HCT116 (cell line): ENCODE measurements around the gene CELF2. TPM values are rescaled to one million over a fixed set of nuclear protein-coding genes. Genes with fewer than 3 reads are reported as not detected.

ENCODE experiments used
- ATAC-seq: fragments of 200-7000 bp; cut with Tn5 transposase; 2 replicates; pipeline ENCODE4 v1.9.1; 2020; ENCODE audit warnings: mild to moderate bottlenecking, moderate library complexity
- BruUV-seq: library from RNA; stranded (reverse); fragments of 400-500 nt; replicated peaks from 2 replicates; lab custom pipeline; 2021; lab: Mats Ljungman, UMichigan
- CTCF ChIA-PET: fragments of 300-600 bp; sonication (Branson Sonifier 250); formaldehyde crosslinking; loops from one replicate; lab custom pipeline; 2021; ENCODE audit warnings: antibody characterized with exemption; lab: Charles Lee
- POLR2A ChIA-PET: fragments of 300-600, 350-600 bp; sonication (Branson Sonifier 250); formaldehyde crosslinking; loops from one replicate; lab custom pipeline; 2021; ENCODE audit warnings: antibody characterized with exemption; lab: Charles Lee
- RAD21 ChIA-PET, 2 experiments: fragments of 300-600 bp; sonication (Branson Sonifier 250); formaldehyde crosslinking; loops; one replicate each; lab custom pipeline; 2023; ENCODE audit warnings: low total read pairs in 2 of 2; ENCODE audit not compliant: uncharacterized antibody in 2 of 2, unreplicated experiment in 2 of 2, low non-redundant PET in 1 of 2; lab: Charles Lee
- DNase-seq: peaks from one replicate; pipeline ENCODE4 v3.0.0-alpha.2; 2010; ENCODE audit warnings: low read depth, low spot score
- H2AFZ ChIP-seq: fragments of 200-600 bp; shearing (Covaris generic), sonication (generic); 2 replicates; pipeline ENCODE4 v1.6.1; 2017; ENCODE audit warnings: low read depth, mixed run types, mixed read lengths, antibody characterized with exemption, low read length; ENCODE audit not compliant: poor library complexity, severe bottlenecking
- H3K27ac ChIP-seq: 2 replicates; pipeline ENCODE4 v1.5.1; 2012; ENCODE audit warnings: low read depth, low read length
- H3K27me3 ChIP-seq: fragments of 200-600 bp; sonication (generic); 2 replicates; pipeline ENCODE4 v1.6.1; 2016; ENCODE audit warnings: mixed run types, low read length, mixed read lengths; ENCODE audit not compliant: insufficient read depth
- H3K36me3 ChIP-seq, 2 experiments: fragments of 200-500 bp in 1 of 2; fragments of 200-600 bp in 1 of 2; sonication (Bioruptor generic) in 1 of 2; sonication (generic) in 1 of 2; 2 replicates each; pipeline versions ENCODE4 v1.5.1 to v1.6.1; 2014 to 2016; ENCODE audit warnings: low read length in 2 of 2, inconsistent platforms in 1 of 2, mixed read lengths in 1 of 2, mixed run types in 1 of 2; ENCODE audit not compliant: insufficient read depth in 2 of 2, control insufficient read depth in 1 of 2
- H3K4me1 ChIP-seq, 2 experiments: fragments of 200-600 bp in 1 of 2; sonication (generic) in 1 of 2; 2 replicates each; pipeline versions ENCODE4 v1.5.1 to v1.6.1; 2012 to 2017; ENCODE audit warnings: low read length in 2 of 2, inconsistent platforms in 1 of 2, mild to moderate bottlenecking in 1 of 2, mixed read lengths in 1 of 2, mixed run types in 1 of 2, moderate library complexity in 1 of 2; ENCODE audit not compliant: insufficient read depth in 2 of 2, control insufficient read depth in 1 of 2
- H3K4me2 ChIP-seq: fragments of 200-600 bp; sonication (generic); 2 replicates; pipeline ENCODE4 v1.6.1; 2017; ENCODE audit warnings: mixed run types, low read length, mixed read lengths
- H3K4me3 ChIP-seq, 2 experiments: fragments of 200-600 bp in 1 of 2; sonication (generic) in 1 of 2; replicated peaks in 1 of 2; 2 replicates each; pipeline ENCODE4 v1.5.1; 2011 to 2016; ENCODE audit warnings: low read length in 2 of 2, control low read depth in 1 of 2, low read depth in 1 of 2, mild to moderate bottlenecking in 1 of 2, mixed read lengths in 1 of 2, mixed run types in 1 of 2
- H3K79me2 ChIP-seq: fragments of 200-600 bp; sonication (generic); 2 replicates; pipeline ENCODE4 v1.6.1; 2017; ENCODE audit warnings: mild to moderate bottlenecking, mixed run types, low read length, moderate library complexity, mixed read lengths; ENCODE audit not compliant: insufficient read depth
- H3K9ac ChIP-seq: fragments of 200-600 bp; sonication (generic); 2 replicates; pipeline ENCODE4 v1.6.1; 2016; ENCODE audit warnings: low read length, mixed read lengths
- H3K9me2 ChIP-seq: fragments of 200-600 bp; sonication (generic), shearing (Covaris generic); 2 replicates; pipeline ENCODE4 v1.6.1; 2017; ENCODE audit warnings: mixed run types, mild to moderate bottlenecking, moderate library complexity; ENCODE audit not compliant: insufficient read depth
- H3K9me3 ChIP-seq, 2 experiments: fragments of 200-500 bp in 1 of 2; fragments of 200-600 bp in 1 of 2; sonication (Bioruptor generic) in 1 of 2; sonication (generic) in 1 of 2; 2 replicates each; pipeline ENCODE4 v1.6.1; 2014 to 2017; ENCODE audit warnings: low read length in 2 of 2, mixed read lengths in 2 of 2, inconsistent platforms in 1 of 2, low read depth in 1 of 2, mild to moderate bottlenecking in 1 of 2, mixed run types in 1 of 2, moderate library complexity in 1 of 2; ENCODE audit not compliant: control insufficient read depth in 1 of 2, insufficient read depth in 1 of 2
- H4K20me1 ChIP-seq: fragments of 200-600 bp; sonication (generic), shearing (Covaris generic); 2 replicates; pipeline ENCODE4 v1.6.1; 2017; ENCODE audit warnings: mixed run types, mild to moderate bottlenecking, moderate library complexity; ENCODE audit not compliant: insufficient read depth
- CBX3 ChIP-seq: IDR thresholded peaks from 2 replicates; pipeline ENCODE4 v1.6.1; 2012; ENCODE audit warnings: low read depth
- CEBPB ChIP-seq: IDR thresholded peaks from 2 replicates; pipeline ENCODE4 v1.6.1; 2012; ENCODE audit warnings: low read depth
- EGR1 ChIP-seq: IDR thresholded peaks from 2 replicates; pipeline ENCODE4 v1.6.1; 2012; ENCODE audit warnings: low read depth
- JUND ChIP-seq: IDR thresholded peaks from 2 replicates; pipeline ENCODE4 v1.6.1; 2012
- POLR2A ChIP-seq: IDR thresholded peaks from 2 replicates; pipeline ENCODE4 v1.7.0; 2011; ENCODE audit warnings: borderline replicate concordance; ENCODE audit not compliant: insufficient read depth, insufficient read length; ENCODE audit errors: extremely low read depth
- POLR2AphosphoS5 ChIP-seq: IDR thresholded peaks from 2 replicates; pipeline ENCODE4 v1.6.1; 2011; ENCODE audit warnings: mild to moderate bottlenecking, low read depth, low read length, moderate library complexity
- RAD21 ChIP-seq: IDR thresholded peaks from 2 replicates; pipeline ENCODE4 v1.6.1; 2012; ENCODE audit warnings: low read depth, mild to moderate bottlenecking
- SIN3A ChIP-seq: IDR thresholded peaks from 2 replicates; pipeline ENCODE4 v1.6.1; 2012; ENCODE audit warnings: low read depth
- SP1 ChIP-seq: IDR thresholded peaks from 2 replicates; pipeline ENCODE4 v1.6.1; 2012; ENCODE audit warnings: low read depth
- ZFX ChIP-seq: fragments of 450-650 bp; IDR thresholded peaks from 2 replicates; pipeline ENCODE4 v1.6.1; 2017
- intact Hi-C: fragments of 100-400 bp; cut with micrococcal nuclease; formaldehyde crosslinking; loops from 2 replicates; pipeline ENCODE4 v1.10.0; 2022
- total RNA-seq: library from RNA; stranded (reverse); gene quantifications from one replicate; pipeline ENCODE4 v1.2.1, GENCODE V29; 2021; ENCODE audit not compliant: unreplicated experiment
- TF ChIP-seq, protein P1 (sequence below): IDR thresholded peaks from 2 replicates; pipeline ENCODE4 v1.6.1; 2012
- TF ChIP-seq, protein P2 (sequence below): IDR thresholded peaks from 2 replicates; pipeline ENCODE4 v1.6.1; 2011; ENCODE audit warnings: mild to moderate bottlenecking, low read length, moderate library complexity; ENCODE audit not compliant: insufficient replicate concordance; ENCODE audit errors: extremely low read depth
- TF ChIP-seq, protein P3 (sequence below): IDR thresholded peaks from 2 replicates; pipeline ENCODE4 v1.6.1; 2012

Gene CELF2
- total RNA-seq, 1 experiment from 2014 or later = 0.66 TPM

DNA sequence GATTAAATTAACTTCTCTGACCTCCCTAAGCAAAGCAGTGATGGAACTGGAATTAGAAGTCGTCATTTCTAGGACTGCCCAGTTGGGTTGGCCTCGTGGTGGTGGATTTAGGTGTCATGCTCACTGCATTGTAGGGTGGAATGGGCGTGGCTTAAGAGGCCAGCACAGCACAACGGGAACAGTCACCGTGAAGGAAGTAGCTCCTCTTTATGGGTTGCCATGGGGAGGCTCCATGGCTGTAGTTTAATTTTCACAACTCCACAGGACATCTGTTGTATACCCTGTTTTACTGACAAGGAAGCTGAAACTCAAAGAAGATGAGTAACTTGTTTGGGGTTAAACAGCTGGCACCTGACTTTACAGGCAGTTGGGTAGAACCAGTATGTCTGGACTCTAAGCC is 208.3 kb downstream of the CELF2 start:
- H3K79me2 ChIP-seq = no peaks in the 10 kb centered on the region
- intact Hi-C loops = no loop called here
- H3K4me3 ChIP-seq = no peak overlapping the region
- no peaks in the 10 kb centered on the region for H3K27me3 ChIP-seq
- CTCF ChIA-PET = no interaction called here
- H3K9ac ChIP-seq = no peak overlapping the region
- H4K20me1 ChIP-seq = no peaks in the 10 kb centered on the region
- no peaks in the 10 kb centered on the region for H3K4me1 ChIP-seq
- H2AFZ ChIP-seq = no peak overlapping the region
- H3K36me3 ChIP-seq = no peaks in the 10 kb centered on the region
- ATAC-seq (no peak), DNase-seq (no peak)
- RAD21 ChIA-PET = no interaction called here
- no peaks in the 10 kb centered on the region for H3K9me3 ChIP-seq
- no peak overlapping the region for H3K27ac ChIP-seq
- TF ChIP-seq EGR1 = no peak
- no peak for TF ChIP-seq SP1
- TF ChIP-seq ZFX = no peak
- TF ChIP-seq POLR2A = no peak
- TF ChIP-seq, protein P1, sequence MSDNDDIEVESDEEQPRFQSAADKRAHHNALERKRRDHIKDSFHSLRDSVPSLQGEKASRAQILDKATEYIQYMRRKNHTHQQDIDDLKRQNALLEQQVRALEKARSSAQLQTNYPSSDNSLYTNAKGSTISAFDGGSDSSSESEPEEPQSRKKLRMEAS = no peak
- TF ChIP-seq RAD21 = no peak
- TF ChIP-seq SIN3A = no peak
- TF ChIP-seq, protein P2, sequence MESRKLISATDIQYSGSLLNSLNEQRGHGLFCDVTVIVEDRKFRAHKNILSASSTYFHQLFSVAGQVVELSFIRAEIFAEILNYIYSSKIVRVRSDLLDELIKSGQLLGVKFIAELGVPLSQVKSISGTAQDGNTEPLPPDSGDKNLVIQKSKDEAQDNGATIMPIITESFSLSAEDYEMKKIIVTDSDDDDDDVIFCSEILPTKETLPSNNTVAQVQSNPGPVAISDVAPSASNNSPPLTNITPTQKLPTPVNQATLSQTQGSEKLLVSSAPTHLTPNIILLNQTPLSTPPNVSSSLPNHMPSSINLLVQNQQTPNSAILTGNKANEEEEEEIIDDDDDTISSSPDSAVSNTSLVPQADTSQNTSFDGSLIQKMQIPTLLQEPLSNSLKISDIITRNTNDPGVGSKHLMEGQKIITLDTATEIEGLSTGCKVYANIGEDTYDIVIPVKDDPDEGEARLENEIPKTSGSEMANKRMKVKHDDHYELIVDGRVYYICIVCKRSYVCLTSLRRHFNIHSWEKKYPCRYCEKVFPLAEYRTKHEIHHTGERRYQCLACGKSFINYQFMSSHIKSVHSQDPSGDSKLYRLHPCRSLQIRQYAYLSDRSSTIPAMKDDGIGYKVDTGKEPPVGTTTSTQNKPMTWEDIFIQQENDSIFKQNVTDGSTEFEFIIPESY = no peak
- no peak for TF ChIP-seq POLR2AphosphoS5
- TF ChIP-seq, protein P3, sequence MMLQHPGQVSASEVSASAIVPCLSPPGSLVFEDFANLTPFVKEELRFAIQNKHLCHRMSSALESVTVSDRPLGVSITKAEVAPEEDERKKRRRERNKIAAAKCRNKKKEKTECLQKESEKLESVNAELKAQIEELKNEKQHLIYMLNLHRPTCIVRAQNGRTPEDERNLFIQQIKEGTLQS = no peak
- TF ChIP-seq CEBPB = no peak
- TF ChIP-seq CBX3 = no peak
- no peak for TF ChIP-seq JUND
- BruUV-seq = no TSS peak
- H3K9me2 ChIP-seq = no peaks in the 10 kb centered on the region
- H3K4me2 ChIP-seq = no peak overlapping the region
- POLR2A ChIA-PET = no interaction called here
